Measurements from ENCODE around the gene DYNLL2. TPM values are rescaled to one million over a fixed set of nuclear protein-coding genes. Genes with fewer than 3 reads are reported as not detected.

Gene DYNLL2
- total and polyA plus RNA-seq, 9 of the 15 experiments (the other 6 are each of a cell fraction or from before 2014, with no cell fraction given) = 1.8 to 24.5 (median 13.0) TPM

DNA sequence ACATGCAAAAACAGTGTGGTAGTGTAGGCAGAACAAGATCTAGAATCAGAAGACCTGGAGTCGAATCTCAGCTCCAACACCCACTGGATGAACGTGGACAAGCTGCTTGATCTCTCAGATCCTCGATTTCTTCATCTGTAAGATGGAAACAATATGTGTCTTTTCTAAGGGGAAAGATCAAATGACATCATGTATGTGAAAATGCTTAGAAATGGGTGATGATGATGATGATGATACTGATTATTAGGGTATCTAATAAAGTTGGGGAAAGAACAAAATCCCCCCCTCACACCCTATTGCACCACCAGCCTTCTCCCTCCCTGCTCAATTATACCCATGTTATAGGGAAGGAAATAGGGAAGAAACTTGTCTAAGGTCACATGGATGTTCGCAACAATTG, 10.9 kb downstream of the DYNLL2 start:
- peaks cover 49% of the 10 kb centered on the region for H3K36me3 ChIP-seq (ENCODE audit: control insufficient read depth, insufficient read depth, low read length)
- H3K4me3 ChIP-seq = no peak overlapping the region
- no peak overlapping the region for H2AFZ ChIP-seq (ENCODE audit: low read depth, low read length)
- H3K27ac ChIP-seq (ENCODE audit: extremely low read depth, low read depth, low read length) = no peak overlapping the region
- H3K4me1 ChIP-seq (replicated peaks in 1 of 2; ENCODE audit: control insufficient read depth in 2 of 2, insufficient read depth in 2 of 2, low read length in 2 of 2) = no peaks in the 10 kb centered on the region
- ChIA-PET POLR2A (interaction anchor here (1.4 kb wide), 1 partner anchor 87 kb away, joined by 3 read pairs; the partner anchor contains the start of gene SRSF1), CTCF (ENCODE audit: low intra/inter-chr PET ratio) (no interaction called here)
- no peaks in the 10 kb centered on the region for H3K9me1 ChIP-seq (ENCODE audit: control insufficient read depth, insufficient read depth, low read length)
- H3K79me2 ChIP-seq (ENCODE audit: control insufficient read depth, insufficient read depth, low read length) = peaks cover 3% of the 10 kb centered on the region; the same call in 1 of the 3 replicates
- no peak overlapping the region for H3K9ac ChIP-seq (ENCODE audit: insufficient read depth in 1 of 2, low read depth in 2 of 2, low read length in 2 of 2)
- intact Hi-C loops (cut with micrococcal nuclease) (no loop called here), in situ Hi-C loops (cut with MboI) (no loop called here)
- TF ChIP-seq ARID3B (CRISPR knock-in tag; IDR thresholded peaks at IDR 0.05; ENCODE audit: borderline replicate concordance) (no peak), NCOR1 (IDR thresholded peaks at IDR 0.05) (no peak), HNRNPL (IDR thresholded peaks at IDR 0.05; ENCODE audit: low read depth, low read length) (no peak), SAFB (IDR thresholded peaks at IDR 0.05; ENCODE audit: borderline replicate concordance, low read depth, low read length) (no peak), MXD1 (CRISPR knock-in tag; IDR thresholded peaks at IDR 0.05; ENCODE audit: borderline replicate concordance, poor library complexity, severe bottlenecking) (no peak), PTTG1 (tag; IDR thresholded peaks at IDR 0.05; ENCODE audit: low read depth) (no peak), THAP12 (CRISPR knock-in tag; IDR thresholded peaks at IDR 0.05) (no peak), ZNF212 (CRISPR knock-in tag; IDR thresholded peaks at IDR 0.05) (no peak), ZFP30 (CRISPR knock-in tag; IDR thresholded peaks at IDR 0.05; ENCODE audit: borderline replicate concordance) (no peak)
- 73% methylated on average over 4 of the region's 4 CpGs for WGBS (ENCODE audit: insufficient coverage, low coverage, missing lambda C conversion rate)
- ATAC-seq (no peak), DNase-seq (ENCODE audit: extremely low read depth in 1 of 4, low spot score in 3 of 4) (no peak), FAIRE-seq (no peak)
- no peak overlapping the region for H3K4me2 ChIP-seq (ENCODE audit: insufficient read depth, low read length)
- H3K27me3 ChIP-seq (ENCODE audit: control insufficient read depth in 2 of 2, insufficient read depth in 2 of 2, low read length in 2 of 2) = no peaks in the 10 kb centered on the region
- peaks cover 4% of the 10 kb centered on the region for H4K20me1 ChIP-seq (replicated peaks; ENCODE audit: control insufficient read depth, insufficient read depth, low read length)
- no peaks in the 10 kb centered on the region for H3K9me3 ChIP-seq (replicated peaks; ENCODE audit: control insufficient read depth, insufficient read depth, low read depth, low read length)
- no TSS peak for BruUV-seq (replicated peaks)
